ENCODE measurements around the gene TMEM8B. TPM values are rescaled to one million over a fixed set of nuclear protein-coding genes. Genes with fewer than 3 reads are reported as not detected.

Gene TMEM8B
- polyA plus RNA-seq, 1 donor (not counting 4 experiments of a cell fraction or from before 2014, with no cell fraction given), result 1.3 TPM

DNA sequence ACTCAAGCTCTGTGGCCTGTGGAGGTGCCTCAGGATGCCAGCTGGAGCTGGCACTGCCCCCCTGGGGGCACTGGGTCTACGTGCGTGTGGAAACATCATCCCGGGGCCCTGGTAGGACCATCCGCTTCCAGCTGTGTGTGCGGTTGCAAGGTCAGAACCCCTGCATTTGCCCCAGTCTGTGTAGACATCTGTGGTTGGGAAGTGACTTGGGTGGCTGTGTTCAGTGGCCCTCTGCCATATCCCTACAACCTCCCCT is 12.5 kb downstream of the TMEM8B start:
- no peak for FAIRE-seq
- Histone ChIP-seq H3K9me1 (ENCODE audit: control insufficient read depth, extremely low read depth, insufficient read depth, low read length) (peaks cover 2% of the 10 kb centered on the region), H3K27ac (ENCODE audit: control insufficient read depth, insufficient read depth, low read length) (no peak overlapping the region), H3K79me2 (ENCODE audit: control insufficient read depth, insufficient read depth, low read length) (no peaks in the 10 kb centered on the region), H3K4me2 (ENCODE audit: control insufficient read depth, extremely low read depth, insufficient read depth, low read depth, low read length) (no peak overlapping the region), H3K4me1 (ENCODE audit: control insufficient read depth, extremely low read depth, insufficient read depth, low read length) (peaks cover 27% of the 10 kb centered on the region), H3K4me3 (ENCODE audit: control insufficient read depth in 2 of 3, extremely low read depth in 1 of 3, insufficient read depth in 2 of 3, low read depth in 1 of 3, low read length in 3 of 3) (no peak overlapping the region), H2AFZ (ENCODE audit: control insufficient read depth, low read length) (no peak overlapping the region), H3K9ac (ENCODE audit: control insufficient read depth, extremely low read depth, insufficient read depth, low read length) (no peak overlapping the region), H3K27me3 (ENCODE audit: control insufficient read depth, extremely low read depth, insufficient read depth, low read length) (no peaks in the 10 kb centered on the region), H4K20me1 (ENCODE audit: control insufficient read depth, extremely low read depth, insufficient read depth, low read length) (no peaks in the 10 kb centered on the region), H3K9me3 (ENCODE audit: control insufficient read depth, low read depth, low read length) (no peaks in the 10 kb centered on the region), H3K36me3 (ENCODE audit: control insufficient read depth in 2 of 2, extremely low read depth in 1 of 2, insufficient read depth in 2 of 2, low read length in 2 of 2) (no peaks in the 10 kb centered on the region)
- no peak for DNase-seq (ENCODE audit: low read depth, low spot score)
- dilution Hi-C loops (cut with MboI; ENCODE audit: extremely low pct_ligation_motif_present, low sequenced_read_pairs), result no loop called here
- TF ChIP-seq EZH2 (IDR thresholded peaks at IDR 0.05; ENCODE audit: low read length), result no peak
- TF ChIP-seq, protein P1, sequence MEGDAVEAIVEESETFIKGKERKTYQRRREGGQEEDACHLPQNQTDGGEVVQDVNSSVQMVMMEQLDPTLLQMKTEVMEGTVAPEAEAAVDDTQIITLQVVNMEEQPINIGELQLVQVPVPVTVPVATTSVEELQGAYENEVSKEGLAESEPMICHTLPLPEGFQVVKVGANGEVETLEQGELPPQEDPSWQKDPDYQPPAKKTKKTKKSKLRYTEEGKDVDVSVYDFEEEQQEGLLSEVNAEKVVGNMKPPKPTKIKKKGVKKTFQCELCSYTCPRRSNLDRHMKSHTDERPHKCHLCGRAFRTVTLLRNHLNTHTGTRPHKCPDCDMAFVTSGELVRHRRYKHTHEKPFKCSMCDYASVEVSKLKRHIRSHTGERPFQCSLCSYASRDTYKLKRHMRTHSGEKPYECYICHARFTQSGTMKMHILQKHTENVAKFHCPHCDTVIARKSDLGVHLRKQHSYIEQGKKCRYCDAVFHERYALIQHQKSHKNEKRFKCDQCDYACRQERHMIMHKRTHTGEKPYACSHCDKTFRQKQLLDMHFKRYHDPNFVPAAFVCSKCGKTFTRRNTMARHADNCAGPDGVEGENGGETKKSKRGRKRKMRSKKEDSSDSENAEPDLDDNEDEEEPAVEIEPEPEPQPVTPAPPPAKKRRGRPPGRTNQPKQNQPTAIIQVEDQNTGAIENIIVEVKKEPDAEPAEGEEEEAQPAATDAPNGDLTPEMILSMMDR (optimal IDR thresholded peaks at IDR 0.05 in 1 of 3, IDR thresholded peaks at IDR 0.05 in 1 of 3, conservative IDR thresholded peaks at IDR 0.05 in 1 of 3; ENCODE audit: extremely low read depth in 1 of 3, insufficient read depth in 2 of 3, low read length in 3 of 3), result no peak

DNA sequence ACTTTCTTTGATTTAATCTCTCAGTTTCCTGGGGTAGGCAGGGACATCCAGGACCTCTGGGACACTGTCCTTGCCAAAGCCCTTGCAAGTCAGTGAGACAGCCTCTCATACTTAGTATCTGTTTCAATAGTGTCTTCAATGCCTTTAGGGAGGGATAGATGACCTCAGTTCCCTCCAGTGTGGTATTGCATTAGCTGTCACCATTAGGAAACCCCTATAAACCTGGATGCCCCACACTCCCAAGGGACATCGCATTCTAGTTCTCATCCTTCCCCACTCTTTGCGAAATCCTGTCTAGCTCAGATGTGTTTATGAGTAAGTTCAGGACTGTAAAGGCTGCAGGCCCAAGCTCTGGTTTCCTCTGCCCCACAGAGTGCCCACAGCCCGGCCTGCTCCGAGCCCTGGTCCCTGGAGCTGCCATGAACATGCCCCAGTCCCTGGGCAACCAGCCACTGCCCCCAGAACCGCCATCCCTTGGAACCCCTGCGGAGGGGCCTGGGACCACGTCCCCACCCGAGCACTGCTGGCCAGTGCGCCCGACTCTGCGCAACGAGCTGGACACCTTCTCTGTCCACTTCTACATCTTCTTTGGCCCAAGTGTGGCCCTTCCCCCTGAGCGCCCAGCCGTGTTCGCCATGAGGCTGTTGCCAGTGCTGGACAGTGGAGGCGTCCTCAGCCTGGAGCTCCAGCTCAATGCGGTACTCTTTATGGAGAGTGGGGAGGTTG is 13.2 kb downstream of the TMEM8B start:
- no peaks in the 10 kb centered on the region for H3K27me3 ChIP-seq (ENCODE audit: control insufficient read depth, extremely low read depth, insufficient read depth, low read length)
- FAIRE-seq, result no peak
- dilution Hi-C loops (cut with MboI; ENCODE audit: extremely low pct_ligation_motif_present, low sequenced_read_pairs), result no loop called here

More for the DNA sequence above, 13.2 kb downstream of the TMEM8B start:
- H3K4me2 ChIP-seq (ENCODE audit: control insufficient read depth, extremely low read depth, insufficient read depth, low read depth, low read length), result no peak overlapping the region
- TF ChIP-seq, protein P1 (optimal IDR thresholded peaks at IDR 0.05 in 1 of 3, IDR thresholded peaks at IDR 0.05 in 1 of 3, conservative IDR thresholded peaks at IDR 0.05 in 1 of 3; ENCODE audit: extremely low read depth in 1 of 3, insufficient read depth in 2 of 3, low read length in 3 of 3), result no peak
- no peak for TF ChIP-seq EZH2 (IDR thresholded peaks at IDR 0.05; ENCODE audit: low read length)
- H3K36me3 ChIP-seq (ENCODE audit: control insufficient read depth in 2 of 2, extremely low read depth in 1 of 2, insufficient read depth in 2 of 2, low read length in 2 of 2), result no peaks in the 10 kb centered on the region
- H3K27ac ChIP-seq (ENCODE audit: control insufficient read depth, insufficient read depth, low read length), result no peak overlapping the region
- H3K9ac ChIP-seq (ENCODE audit: control insufficient read depth, extremely low read depth, insufficient read depth, low read length), result no peak overlapping the region
- H3K4me3 ChIP-seq (ENCODE audit: control insufficient read depth in 2 of 3, extremely low read depth in 1 of 3, insufficient read depth in 2 of 3, low read depth in 1 of 3, low read length in 3 of 3), result no peak overlapping the region
- H3K4me1 ChIP-seq (ENCODE audit: control insufficient read depth, extremely low read depth, insufficient read depth, low read length), result peaks cover 30% of the 10 kb centered on the region
- DNase-seq (ENCODE audit: low read depth, low spot score), result no peak
- H3K79me2 ChIP-seq (ENCODE audit: control insufficient read depth, insufficient read depth, low read length), result no peaks in the 10 kb centered on the region
- H2AFZ ChIP-seq (ENCODE audit: control insufficient read depth, low read length), result no peak overlapping the region
- H3K9me1 ChIP-seq (ENCODE audit: control insufficient read depth, extremely low read depth, insufficient read depth, low read length), result peaks cover 2% of the 10 kb centered on the region
- H4K20me1 ChIP-seq (ENCODE audit: control insufficient read depth, extremely low read depth, insufficient read depth, low read length), result no peaks in the 10 kb centered on the region
- no peaks in the 10 kb centered on the region for H3K9me3 ChIP-seq (ENCODE audit: control insufficient read depth, low read depth, low read length)
